Spleen (tissue), 11 donors: Measurements from ENCODE around the gene GAS6. TPM values are rescaled to one million over a fixed set of nuclear protein-coding genes. Genes with fewer than 3 reads are reported as not detected.
"Not testable (repeated sequence)": the region's sequence is repeated elsewhere in the genome, so short reads cannot be mapped to it uniquely, and the experiment has no call there.

Experiments
- DNase-seq: peaks from one replicate; pipeline ENCODE4 v3.0.0-alpha.2; 2020
- H3K27ac ChIP-seq, 8 donors: fragments of 200-600 bp; sonication (generic) in 7 of 8; 1 replicate in 4 of 8; 2 replicates in 4 of 8; pipeline versions ENCODE4 v1.5.0 to v1.8.0; 2016 to 2021; ENCODE audit warnings: inconsistent platforms in 4 of 8, mild to moderate bottlenecking in 4 of 8, moderate library complexity in 1 of 8
- H3K27me3 ChIP-seq, 7 donors: fragments of 200-600 bp; sonication (generic) in 6 of 7; replicated peaks in 1 of 7; 1 replicate in 4 of 7; 2 replicates in 3 of 7; pipeline versions ENCODE4 v1.5.0 to v1.8.0; 2016 to 2021; ENCODE audit warnings: inconsistent platforms in 3 of 7, mild to moderate bottlenecking in 1 of 7
- H3K36me3 ChIP-seq, 6 donors: fragments of 200-600 bp; sonication (generic) in 5 of 6; 1 replicate in 4 of 6; 2 replicates in 2 of 6; pipeline versions ENCODE4 v1.5.0 to v1.8.0; 2016 to 2021; ENCODE audit warnings: inconsistent platforms in 2 of 6
- H3K4me1 ChIP-seq, 6 donors: fragments of 200-600 bp; sonication (generic) in 5 of 6; 1 replicate in 3 of 6; 2 replicates in 3 of 6; pipeline versions ENCODE4 v1.5.0 to v1.8.0; 2016 to 2021; ENCODE audit warnings: inconsistent platforms in 3 of 6
- H3K4me3 ChIP-seq, 8 donors: fragments of 200-600 bp; sonication (generic) in 7 of 8; 1 replicate in 4 of 8; 2 replicates in 4 of 8; pipeline versions ENCODE4 v1.5.0 to v1.8.0; 2016 to 2021; ENCODE audit warnings: inconsistent platforms in 4 of 8, mild to moderate bottlenecking in 4 of 8, moderate library complexity in 2 of 8
- H3K9me3 ChIP-seq, 8 donors: fragments of 200-600 bp; sonication (generic) in 7 of 8; 1 replicate in 4 of 8; 2 replicates in 4 of 8; pipeline versions ENCODE4 v1.5.0 to v1.8.0; 2016 to 2021; ENCODE audit warnings: inconsistent platforms in 4 of 8
- CTCF ChIP-seq, 11 experiments: fragments of 200-600 bp in 7 of 11; fragments of 450-650 bp in 4 of 11; sonication (generic) in 4 of 11; IDR thresholded peaks in 8 of 11; conservative IDR thresholded peaks in 3 of 11; 1 replicate in 7 of 11; 2 replicates in 4 of 11; pipeline versions ENCODE4 v1.4.0 to v1.8.0; 2016 to 2021; ENCODE audit warnings: antibody characterized with exemption in 11 of 11, inconsistent platforms in 4 of 11, mild to moderate bottlenecking in 1 of 11
- POLR2A ChIP-seq, 3 donors: fragments of 450-650 bp; IDR thresholded peaks; one replicate each; pipeline ENCODE4 v1.5.1; 2017; ENCODE audit warnings: antibody characterized with exemption in 3 of 3, mild to moderate bottlenecking in 1 of 3
- POLR2AphosphoS5 ChIP-seq, 3 donors: sonication (generic); formaldehyde crosslinking; IDR thresholded peaks; one replicate each; pipeline ENCODE4 v1.5.1; 2017; ENCODE audit warnings: antibody characterized with exemption in 3 of 3
- WGBS, 5 donors: extraction: QIAGEN DNeasy Blood & Tissue Kit in 3 of 5; methylation state at CpG; one replicate each; pipeline versions ENCODE4 v1.1.5 to v1.1.7; 2013 to 2018; 5-methylcytosine and 5-hydroxymethylcytosine counted together
- intact Hi-C: fragments of 100-400 bp; cut with DNase I; formaldehyde crosslinking; loops from one replicate; pipeline ENCODE4 v1.15.0; 2023; ENCODE audit warnings: low total_unique reads
- polyA plus RNA-seq, 3 donors: library from polyadenylated mRNA; stranded (reverse); fragments of 200-250 nt; gene quantifications; one replicate each; pipeline ENCODE4 v1.2.1, GENCODE V29; 2013
- total RNA-seq, 7 donors: library from RNA; depleted of rRNA in 3 of 7; stranded (reverse); fragments of >200 nt in 3 of 7; fragmentation: NEBNext Ultra II Directional in 4 of 7; extraction: Animal tissue kit (Norgen Biotek cat#: 25700) in 4 of 7; gene quantifications; one replicate each; pipeline versions ENCODE4 v1.1.0 to v1.2.1, GENCODE V29; 2016 to 2021
- donor health status: healthy with polysubstance abuse.
- donor health status: DM: no; HTN: no; CAD: no; lungs with moderate emphysema.
- donor health status: DM: no; HTN: no; CAD: no.
- donor health status: Bipolar disorder and iron deficiency.
- donor health status: healthy.
- donor health status: DM: no; HTN: no; CAD: no.
- donor health status: DM: yes; HTN: yes; CAD: no.

GAS6 gene
- total and polyA plus RNA-seq, 10 donors, result 16.7 to 54.5 (median 35.0) TPM

DNA sequence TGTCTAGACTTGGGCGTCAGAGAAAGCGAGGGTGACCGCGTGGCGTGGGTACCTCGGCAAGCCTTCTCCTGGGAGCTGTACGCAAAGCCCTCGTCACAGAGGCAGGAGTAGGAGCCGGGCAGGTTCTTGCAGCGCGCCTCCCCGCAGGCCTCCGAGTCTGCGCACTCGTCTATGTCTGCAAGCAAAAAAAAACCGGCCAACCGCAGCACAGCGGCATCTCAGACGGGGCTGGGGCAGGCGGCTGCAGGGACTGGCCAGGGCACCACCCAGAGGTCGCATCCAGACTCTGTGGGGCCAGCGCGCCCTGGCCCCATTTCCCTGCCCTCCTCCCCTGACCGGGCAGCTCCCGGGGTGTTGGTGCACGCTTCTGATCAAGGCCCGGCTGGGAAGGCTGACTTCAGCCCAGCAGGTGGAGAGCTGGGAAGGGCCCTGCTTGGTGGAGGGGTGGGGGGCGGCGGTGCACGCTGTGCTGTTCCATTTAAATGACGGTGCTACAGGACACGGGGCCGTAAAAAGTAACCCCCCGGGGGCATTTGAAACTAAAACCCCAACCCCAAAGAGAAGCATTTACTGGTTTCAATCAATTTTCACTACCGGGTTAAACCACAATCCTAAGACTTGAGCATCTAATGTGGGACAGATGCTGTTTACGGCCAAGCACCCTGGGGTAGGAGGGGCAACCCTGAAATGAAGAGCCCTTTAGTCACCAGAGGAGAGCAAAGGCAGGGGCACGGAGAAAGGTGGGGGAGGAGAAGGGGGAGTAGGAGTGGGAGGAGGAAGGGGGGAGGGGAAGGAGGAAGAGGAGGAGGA lies 28.2 kb downstream of the GAS6 start:
- DNase-seq, result no peak
- 80 to 89% (median 87%) methylated on average over 34 to 37 of the region's 37 CpGs for WGBS, 5 donors

GRCh38 chr13:113834496-113835200 lies 29.2 kb downstream of the GAS6 start:
- intact Hi-C loops, result no loop called here
- 89 to 95% (median 92%) methylated on average over 24 to 38 of the region's 38 CpGs for WGBS, 5 donors

More for the DNA sequence above, 28.2 kb downstream of the GAS6 start:
- Histone ChIP-seq H3K27me3 (no peaks in the 10 kb centered on the region), H3K27ac (no peak overlapping the region), H3K36me3 (peaks cover 0 to 45% (median 8%) of the 10 kb centered on the region in 6 donors), H3K9me3 (no peaks in the 10 kb centered on the region), H3K4me3 (no peak overlapping the region), H3K4me1 (peaks cover 9 to 26% (median 15%) of the 10 kb centered on the region in 6 donors)
- intact Hi-C loops, result no loop called here
- TF ChIP-seq POLR2A (IDR thresholded peaks at IDR 0.05) (no peak), CTCF (IDR thresholded peaks at IDR 0.05 in 8 of 11, conservative IDR thresholded peaks at IDR 0.05 in 3 of 11) (no peak), POLR2AphosphoS5 (IDR thresholded peaks at IDR 0.05) (no peak)

DNA sequence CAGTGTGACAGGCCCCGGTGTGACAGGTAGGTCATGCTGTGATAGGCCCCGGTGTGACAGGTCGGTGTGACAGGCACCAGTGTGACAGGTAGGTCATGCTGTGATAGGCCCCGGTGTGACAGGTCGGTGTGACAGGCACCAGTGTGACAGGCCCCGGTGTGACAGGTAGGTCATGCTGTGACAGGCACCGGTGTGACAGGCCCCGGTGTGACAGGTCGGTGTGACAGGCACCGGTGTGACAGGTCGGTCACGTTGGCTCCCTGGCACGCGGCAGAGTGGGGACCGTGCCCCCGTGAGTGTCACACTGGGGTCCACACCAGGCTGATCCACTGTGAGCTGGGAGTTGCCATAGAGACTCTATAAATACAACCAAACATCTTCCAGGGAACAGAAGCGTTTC lies 29.9 kb downstream of the GAS6 start:
- 91 to 97% (median 95%) methylated on average over 13 to 17 of the region's 17 CpGs for WGBS, 5 donors
- H3K9me3 ChIP-seq, H3K27ac ChIP-seq, DNase-seq, H3K4me3 ChIP-seq, intact Hi-C loops, H3K27me3 ChIP-seq: not testable (repeated sequence)
- peaks cover 0 to 51% (median 8%) of the 10 kb centered on the region in 6 donors for H3K36me3 ChIP-seq
- peaks cover 9 to 23% (median 14%) of the 10 kb centered on the region in 6 donors for H3K4me1 ChIP-seq

More at GRCh38 chr13:113834496-113835200, 29.2 kb downstream of the GAS6 start:
- no peak overlapping the region for H3K27ac ChIP-seq
- peak; percentile 73 for DNase-seq
- no peaks in the 10 kb centered on the region for H3K9me3 ChIP-seq
- H3K36me3 ChIP-seq, result peaks cover 0 to 45% (median 8%) of the 10 kb centered on the region in 6 donors
- no peaks in the 10 kb centered on the region for H3K27me3 ChIP-seq
- TF ChIP-seq POLR2A (IDR thresholded peaks at IDR 0.05), result no peak
- TF ChIP-seq CTCF (IDR thresholded peaks at IDR 0.05 in 8 of 11, conservative IDR thresholded peaks at IDR 0.05 in 3 of 11), result no peak
- no peak for TF ChIP-seq POLR2AphosphoS5 (IDR thresholded peaks at IDR 0.05)
- H3K4me3 ChIP-seq, result no peak overlapping the region
- peaks cover 9 to 23% (median 14%) of the 10 kb centered on the region in 6 donors for H3K4me1 ChIP-seq

- peaks cover 9 to 16% (median 14%) of the 10 kb centered on the region in 6 donors for H3K4me1 ChIP-seq
These were observed 30.6 kb downstream of the GAS6 start for GRCh38 chr13:113833111-113833830.

More at GRCh38 chr13:113833111-113833830, 30.6 kb downstream of the GAS6 start:
- no peak overlapping the region for H3K4me3 ChIP-seq
- no peaks in the 10 kb centered on the region for H3K9me3 ChIP-seq
- H3K27me3 ChIP-seq, result no peaks in the 10 kb centered on the region
- 88 to 94% (median 93%) methylated on average over 18 to 25 of the region's 25 CpGs for WGBS, 5 donors
- H3K36me3 ChIP-seq, result peaks cover 0 to 56% (median 11%) of the 10 kb centered on the region in 6 donors
- intact Hi-C loops, result no loop called here
- DNase-seq, result no peak
- no peak overlapping the region for H3K27ac ChIP-seq
- TF ChIP-seq CTCF (IDR thresholded peaks at IDR 0.05 in 8 of 11, conservative IDR thresholded peaks at IDR 0.05 in 3 of 11) (no peak), POLR2A (IDR thresholded peaks at IDR 0.05) (no peak), POLR2AphosphoS5 (IDR thresholded peaks at IDR 0.05) (no peak)
